GM18505 (cell line): ENCODE data around the gene GAB1.

Experiments
- ATAC-seq: cut with Tn5 transposase; IDR thresholded peaks from one replicate; pipeline ENCODE4 v1.9.1; 2021; ENCODE audit not compliant: unreplicated experiment
- POLR2A ChIP-seq: IDR thresholded peaks from 4 replicates; pipeline ENCODE4 v1.6.1; 2011; ENCODE audit warnings: borderline replicate concordance; ENCODE audit not compliant: insufficient read depth, insufficient read length; ENCODE audit errors: extremely low read depth

Gene GAB1

DNA sequence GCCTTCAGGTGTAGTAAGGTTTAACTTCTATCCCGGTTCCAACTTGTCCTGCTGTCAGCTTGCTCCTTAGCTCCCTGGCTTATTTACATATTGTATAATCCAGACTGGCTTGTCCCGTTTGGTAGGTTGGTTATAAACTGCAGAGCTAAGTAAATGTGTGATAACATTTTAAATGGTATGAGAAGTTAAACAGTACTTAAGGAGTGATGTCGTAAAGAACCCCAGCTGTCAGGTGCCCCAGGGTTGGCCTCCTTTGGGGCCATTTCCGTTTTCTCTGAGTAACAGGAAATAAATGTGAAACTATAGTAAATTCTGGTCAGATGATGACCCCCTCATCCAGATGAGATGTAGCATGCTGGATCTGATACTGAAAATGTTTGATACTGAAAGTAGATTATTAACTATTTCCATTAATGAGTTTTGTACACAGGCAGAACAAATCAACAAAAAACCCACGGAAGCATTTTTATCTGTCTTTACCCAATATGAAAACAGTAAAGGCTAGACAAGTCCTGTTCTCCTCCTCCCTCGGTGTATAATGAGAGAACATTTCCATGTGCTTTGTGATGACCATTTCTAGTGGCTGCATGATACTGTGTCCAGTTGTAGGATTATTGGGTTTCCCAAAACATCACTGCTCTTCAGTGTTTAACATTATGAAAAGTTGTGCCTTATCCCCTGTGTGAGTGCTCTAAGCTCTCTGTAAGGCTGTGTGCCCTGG is 22.4 kb downstream of the GAB1 start:
- TF ChIP-seq POLR2A: no peak
- ATAC-seq: peak; percentile 90

DNA sequence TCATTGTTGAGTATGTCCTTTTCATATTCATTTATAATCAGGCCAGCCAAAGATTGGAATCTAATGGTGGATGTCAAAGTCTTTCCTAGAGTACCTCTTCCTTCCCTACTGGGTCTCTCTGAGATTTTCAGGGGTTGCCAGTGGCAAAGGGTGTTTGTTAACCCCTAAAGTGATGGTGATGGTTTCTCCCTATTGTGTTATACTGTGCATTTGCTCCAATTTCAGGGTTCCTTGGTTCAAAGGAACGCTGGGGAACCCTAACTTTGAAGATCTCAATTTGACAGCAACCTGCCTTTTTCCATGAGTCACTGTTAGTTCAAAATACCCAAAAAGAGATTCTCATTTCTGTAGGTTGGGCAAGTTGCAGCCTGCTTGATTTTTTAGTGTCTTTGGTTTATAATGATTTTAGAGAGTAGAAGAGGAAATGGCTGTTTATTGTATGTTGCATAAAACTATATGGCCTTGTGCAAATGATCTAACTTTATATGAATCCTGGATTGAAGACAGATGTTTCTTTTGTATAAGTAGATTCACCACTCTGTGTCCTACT is 23.0 kb downstream of the GAB1 start:
- no peak for ATAC-seq
- no peak for TF ChIP-seq POLR2A

DNA sequence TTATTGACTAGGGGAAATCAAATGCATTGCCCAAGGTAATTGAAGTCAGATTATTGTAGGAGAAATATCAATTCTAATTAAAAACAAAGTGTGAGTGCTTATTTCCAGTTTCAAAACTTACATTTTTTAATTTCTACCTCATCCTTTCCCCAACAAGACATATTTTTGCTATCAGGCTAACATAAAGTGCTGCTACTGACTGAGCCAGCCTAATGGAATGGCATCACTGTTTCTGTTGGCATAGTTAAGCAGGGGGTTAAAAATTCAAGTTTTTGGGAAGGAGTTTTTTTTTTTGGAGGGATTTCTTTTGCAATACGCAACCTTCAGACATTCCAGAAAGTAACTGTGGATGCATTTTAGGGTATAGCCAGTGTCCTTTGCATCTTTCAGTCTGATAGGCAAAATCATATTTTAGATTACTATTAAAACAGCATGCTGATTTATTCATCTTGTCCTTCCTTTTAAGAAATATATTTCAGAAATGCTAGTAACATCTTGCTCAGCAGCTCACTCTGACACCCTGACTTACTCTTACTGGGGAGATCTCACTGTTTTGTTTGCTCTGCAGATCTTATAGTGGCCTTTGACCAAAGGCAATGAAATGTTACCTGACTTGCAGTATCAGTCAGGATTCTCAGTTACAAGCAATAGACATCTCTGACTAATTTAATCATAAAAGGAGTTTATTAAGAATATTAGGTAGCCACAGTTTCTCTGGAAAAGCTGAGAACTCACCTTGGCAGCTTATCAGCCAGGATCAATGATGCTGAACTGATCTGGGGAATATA is 24.4 kb downstream of the GAB1 start:
- no peak for ATAC-seq

DNA sequence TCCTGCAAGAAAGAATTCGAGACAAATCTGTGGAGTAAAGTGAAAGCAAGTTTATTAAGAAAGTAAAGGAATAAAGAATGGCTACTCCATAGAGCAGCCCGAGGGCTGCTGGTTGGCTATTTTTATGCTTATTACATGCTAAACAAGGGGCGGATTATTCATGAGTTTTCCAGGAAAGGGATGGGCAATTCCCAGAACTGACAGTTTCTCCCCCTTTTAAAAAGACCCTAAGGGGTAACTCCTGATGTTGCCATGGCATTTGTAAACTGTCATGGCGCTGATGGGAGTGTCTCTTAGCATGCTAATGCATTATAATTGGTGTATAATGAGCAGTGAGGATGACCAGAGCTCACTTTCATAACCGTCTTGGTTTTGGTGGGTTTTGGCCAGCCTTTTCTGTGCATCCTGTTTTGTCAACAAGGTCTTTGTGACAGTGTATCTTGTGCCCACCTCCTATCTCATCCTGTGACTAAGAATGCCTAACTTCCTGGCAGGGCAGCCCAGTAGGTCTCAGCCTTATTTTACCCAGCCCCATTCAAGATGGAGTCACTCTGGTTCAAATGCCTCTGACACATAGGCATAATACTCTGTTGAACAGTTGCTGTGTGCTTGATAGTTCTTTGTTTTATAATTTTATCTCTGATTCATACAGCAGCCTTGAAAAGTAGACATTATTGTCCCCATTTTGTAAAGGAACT is 25.8 kb downstream of the GAB1 start:
- no peak for TF ChIP-seq POLR2A
- ATAC-seq: no peak

More for the DNA sequence above, 24.4 kb downstream of the GAB1 start:
- no peak for TF ChIP-seq POLR2A

DNA sequence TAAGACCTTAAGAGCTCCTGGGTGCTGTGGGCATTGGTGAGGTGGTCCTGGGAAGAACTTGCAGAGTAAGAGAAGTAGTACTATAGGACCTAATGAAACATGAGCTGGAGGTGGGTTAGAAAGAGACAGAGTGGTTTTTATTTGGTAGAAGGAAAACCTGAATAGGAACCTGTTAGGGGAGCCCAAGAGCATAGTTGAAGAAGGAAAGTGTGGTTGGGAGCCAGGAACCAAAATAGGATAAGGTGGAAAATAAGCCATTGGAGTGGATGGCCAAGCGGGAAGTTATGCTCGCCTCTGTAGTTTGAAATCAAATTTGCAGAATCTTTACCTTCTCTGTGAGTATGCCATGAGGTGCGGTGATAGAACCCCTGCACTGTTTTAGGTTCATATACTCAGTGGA is 26.7 kb downstream of the GAB1 start:
- ATAC-seq: no peak

DNA sequence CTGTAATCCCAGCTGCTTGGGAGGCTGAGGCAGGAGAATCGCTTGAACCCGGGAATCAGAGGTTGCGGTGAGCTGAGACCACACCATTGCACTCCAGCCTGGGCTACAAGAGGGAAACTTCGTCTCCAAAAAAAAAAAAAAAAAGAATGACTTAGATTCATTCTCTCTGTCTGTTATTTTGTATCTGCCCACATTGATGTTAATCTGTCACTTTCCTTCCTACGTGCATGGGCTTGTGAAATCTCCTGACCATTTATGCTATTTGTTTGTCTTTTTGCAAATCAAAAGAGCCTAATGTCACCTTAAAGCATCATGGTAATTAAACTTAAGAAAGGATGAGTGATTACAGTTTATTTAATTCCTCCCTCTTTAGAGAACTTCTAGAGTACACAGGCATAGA is 27.4 kb downstream of the GAB1 start:
- no peak for TF ChIP-seq POLR2A
- ATAC-seq: no peak

More for the DNA sequence above, 26.7 kb downstream of the GAB1 start:
- TF ChIP-seq POLR2A: no peak

DNA sequence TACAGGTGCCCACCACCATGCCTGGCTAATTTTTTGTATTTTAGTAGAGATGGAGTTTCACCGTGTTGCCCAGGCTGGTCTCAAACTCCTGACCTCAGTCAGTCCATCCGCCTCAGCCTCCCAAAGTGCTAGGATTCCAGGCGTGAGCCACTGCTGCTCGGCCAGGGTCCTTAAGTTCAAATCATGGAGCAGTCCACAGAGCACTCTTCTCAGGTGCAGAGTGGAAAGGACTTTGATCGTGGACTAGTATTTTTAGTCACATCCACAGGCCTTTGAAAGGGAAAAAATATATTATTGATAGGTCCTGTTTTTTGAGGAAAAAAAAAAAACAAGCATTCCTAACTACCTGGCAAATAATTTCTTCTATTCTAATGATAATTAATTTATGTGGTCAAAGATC is 31.2 kb downstream of the GAB1 start:
- no peak for TF ChIP-seq POLR2A
- ATAC-seq: no peak

GRCh38 chr4:143369552-143369951 is 32.9 kb downstream of the GAB1 start:
- no peak for TF ChIP-seq POLR2A
- no peak for ATAC-seq

DNA sequence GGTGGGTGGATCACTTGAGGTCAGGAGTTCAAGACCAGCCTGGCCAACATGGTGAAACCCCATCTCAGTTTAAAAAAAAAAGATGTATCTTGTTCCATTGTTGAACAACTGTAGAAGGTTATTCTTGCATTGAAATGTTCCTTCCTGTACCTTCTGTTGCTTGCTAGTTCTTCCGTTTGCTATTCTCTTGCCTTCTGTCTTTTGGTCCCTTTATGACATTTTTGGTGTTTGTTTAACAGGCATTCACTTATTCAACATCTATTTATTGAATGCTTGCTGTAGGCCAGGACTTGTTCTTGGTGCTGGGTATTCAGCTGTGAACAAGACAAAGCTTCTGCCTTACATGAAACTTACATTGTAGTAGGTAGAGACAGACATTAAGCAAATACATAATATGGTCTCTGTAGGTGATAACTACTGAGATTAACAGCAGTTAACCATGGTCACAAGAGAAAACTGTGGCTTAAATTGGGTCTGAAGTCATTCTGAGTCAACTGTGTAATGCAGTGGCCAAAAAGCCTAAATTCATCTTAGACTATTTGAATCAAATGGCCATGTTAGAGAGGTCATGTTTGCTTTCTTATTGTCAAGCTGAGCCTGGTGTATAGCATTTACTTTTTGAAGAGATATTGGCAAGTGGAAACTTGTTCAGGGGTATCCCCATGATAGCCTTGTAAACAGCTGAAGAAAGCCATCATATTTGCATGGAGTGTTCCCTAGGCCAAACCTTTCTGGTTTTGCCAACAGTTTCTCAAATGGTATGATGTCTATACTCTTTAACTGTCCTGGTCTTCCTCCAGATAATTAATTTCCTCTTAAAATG is 35.6 kb downstream of the GAB1 start:
- ATAC-seq: peak; percentile 45
- TF ChIP-seq POLR2A: no peak

GRCh38 chr4:143374255-143374654 is 37.6 kb downstream of the GAB1 start:
- no peak for TF ChIP-seq POLR2A
- no peak for ATAC-seq

- no peak for TF ChIP-seq POLR2A
- ATAC-seq: no peak
Measured at GRCh38 chr4:143374771-143375170, 38.1 kb downstream of the GAB1 start.

GRCh38 chr4:143375326-143376073 is 38.8 kb downstream of the GAB1 start:
- peak; percentile 49 for ATAC-seq
- no peak for TF ChIP-seq POLR2A
